Right ventricle myocardium inferior (tissue), 1 donor: ENCODE data around the gene DTNBP1. TPM values are rescaled to one million over a fixed set of nuclear protein-coding genes. Genes with fewer than 3 reads are reported as not detected.
"Not testable (repeated sequence)": the region's sequence is repeated elsewhere in the genome, so short reads cannot be mapped to it uniquely, and the experiment has no call there.

Experiments
- ATAC-seq: fragments of 200-7000 bp; cut with Tn5 transposase; one replicate; pipeline ENCODE4 v1.9.1; 2020; ENCODE audit warnings: mild to moderate bottlenecking, moderate library complexity
- DNase-seq: peaks from one replicate; pipeline ENCODE4 v3.0.0; 2021; ENCODE audit errors: missing footprints
- intact Hi-C: fragments of 100-400 bp; cut with DNase I; formaldehyde crosslinking; loops from one replicate; pipeline ENCODE4 v1.11.0; 2022
- total RNA-seq: library from RNA; stranded (reverse); fragmentation: NEBNext Ultra II Directional; extraction: Animal tissue kit (Norgen Biotek cat#: 25700); gene quantifications from one replicate; pipeline ENCODE4 v1.2.1, GENCODE V29; 2021
- donor health status: DM: no; HTN: yes; CAD: no; lungs with severe emphysema.

DTNBP1 gene
- total RNA-seq, 1 donor from 2014 or later, result 21.0 TPM

- DNase-seq (no peak), ATAC-seq (no peak)
- intact Hi-C loops, result no loop called here
Observed at GRCh38 chr6:15550546-15551123, 112.2 kb downstream of the DTNBP1 start.

GRCh38 chr6:15549371-15549770 lies 113.5 kb downstream of the DTNBP1 start:
- no peak for DNase-seq
- intact Hi-C loops, result no loop called here
- ATAC-seq, result no peak

DNA sequence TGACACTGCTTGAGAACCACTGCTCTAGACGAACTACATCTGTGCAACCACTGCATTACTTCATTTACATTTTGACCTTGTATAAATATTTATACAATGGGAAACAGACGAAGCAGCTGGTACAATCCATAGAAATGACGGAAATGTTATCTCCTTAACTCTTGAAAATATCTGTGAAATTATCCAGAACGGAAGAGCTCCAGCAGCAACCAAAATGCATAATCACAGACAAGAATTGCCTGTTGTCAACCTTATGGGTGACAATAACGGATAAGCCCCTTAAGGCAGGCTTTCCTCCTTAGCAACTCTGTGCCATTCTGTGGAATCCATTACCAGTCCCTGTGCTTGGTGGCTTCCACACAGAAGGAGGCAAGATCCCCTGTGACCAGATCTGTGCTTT lies 115.4 kb downstream of the DTNBP1 start:
- ATAC-seq, result no peak
- intact Hi-C loops, result no loop called here
- no peak for DNase-seq

DNA sequence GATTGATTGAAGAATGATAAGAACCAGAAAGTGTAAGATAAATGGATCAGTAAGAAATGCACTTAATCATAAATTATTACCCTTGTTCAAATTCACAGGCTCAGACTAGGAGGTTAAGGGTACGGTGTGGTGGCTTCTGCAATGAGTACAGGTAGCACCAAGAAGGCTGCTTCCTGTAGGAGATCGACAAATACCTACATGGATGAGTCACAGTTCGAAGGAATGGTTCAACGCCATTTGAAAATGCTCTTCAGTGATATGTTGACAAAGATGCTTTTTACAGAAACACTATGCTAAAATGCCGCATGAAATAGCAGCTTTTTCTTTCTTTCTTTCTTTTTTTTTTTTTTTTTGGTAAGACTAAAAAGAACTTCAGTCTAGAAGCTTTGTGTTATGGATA lies 116.2 kb downstream of the DTNBP1 start:
- no peak for ATAC-seq
- DNase-seq, result no peak
- intact Hi-C loops, result no loop called here

DNA sequence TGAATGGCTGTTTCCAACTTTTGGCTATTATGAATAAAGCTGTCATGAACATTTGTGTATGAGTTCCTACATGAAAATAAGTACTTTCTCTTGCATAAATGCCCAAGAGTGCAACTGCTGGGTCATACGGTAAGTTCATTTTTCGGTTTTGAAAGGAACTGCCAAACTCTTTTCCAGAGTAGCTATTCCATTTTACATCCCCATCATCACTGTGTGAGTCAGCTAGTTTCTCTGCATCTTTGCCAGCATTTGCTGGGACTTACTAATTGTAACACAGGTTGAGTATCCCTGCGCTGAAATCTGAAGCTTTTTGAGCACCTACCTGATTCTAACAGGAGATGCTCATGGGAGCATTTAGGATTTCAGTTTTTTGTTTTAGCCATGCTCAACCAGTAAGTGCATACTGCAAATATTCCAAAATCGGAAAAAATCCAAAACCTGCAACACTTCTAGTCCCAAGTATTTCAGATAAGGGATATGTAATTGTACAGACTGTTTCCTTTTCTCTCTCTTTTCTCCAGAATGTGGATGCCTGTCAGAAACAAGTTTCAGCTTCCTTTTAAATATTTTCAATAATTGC lies 118.4 kb downstream of the DTNBP1 start:
- ATAC-seq (no peak), DNase-seq (no peak)
- intact Hi-C loops, result no loop called here

- intact Hi-C loops, ATAC-seq, DNase-seq: not testable (repeated sequence)
Observed at GRCh38 chr6:15543332-15543917, 119.4 kb downstream of the DTNBP1 start.

DNA sequence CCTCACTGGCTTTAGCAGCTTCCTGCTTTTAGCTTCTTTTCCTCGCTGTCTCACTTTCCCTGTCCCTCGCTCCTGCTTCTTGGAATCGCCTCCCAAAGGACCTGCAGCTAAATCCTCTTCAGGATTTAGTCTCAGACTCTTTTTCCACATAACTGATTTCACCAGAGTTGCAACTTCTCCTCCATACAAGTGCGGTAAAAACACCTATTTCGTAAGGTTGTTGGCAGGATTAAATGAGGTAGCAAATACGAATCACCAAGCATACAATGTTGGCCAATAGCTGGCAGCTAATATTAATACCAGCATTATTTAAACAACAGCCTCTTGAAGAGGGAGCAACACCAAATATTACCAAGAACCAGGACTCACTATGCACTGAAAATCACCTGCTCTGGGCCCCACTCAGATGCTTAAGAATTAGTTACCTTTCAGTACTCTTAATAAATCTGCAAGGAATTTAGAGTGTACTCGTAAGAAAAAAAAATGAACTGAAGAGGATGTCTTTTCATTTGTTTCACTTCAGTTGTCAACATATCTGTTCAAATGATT lies 123.0 kb downstream of the DTNBP1 start:
- ATAC-seq (no peak), DNase-seq (no peak)
- intact Hi-C loops, result no loop called here

GRCh38 chr6:15538766-15539495 lies 123.9 kb downstream of the DTNBP1 start:
- ATAC-seq (no peak), DNase-seq (no peak)
- intact Hi-C loops, result no loop called here

GRCh38 chr6:15538106-15538505 lies 124.7 kb downstream of the DTNBP1 start:
- no peak for ATAC-seq
- no peak for DNase-seq
- intact Hi-C loops, result no loop called here

DNA sequence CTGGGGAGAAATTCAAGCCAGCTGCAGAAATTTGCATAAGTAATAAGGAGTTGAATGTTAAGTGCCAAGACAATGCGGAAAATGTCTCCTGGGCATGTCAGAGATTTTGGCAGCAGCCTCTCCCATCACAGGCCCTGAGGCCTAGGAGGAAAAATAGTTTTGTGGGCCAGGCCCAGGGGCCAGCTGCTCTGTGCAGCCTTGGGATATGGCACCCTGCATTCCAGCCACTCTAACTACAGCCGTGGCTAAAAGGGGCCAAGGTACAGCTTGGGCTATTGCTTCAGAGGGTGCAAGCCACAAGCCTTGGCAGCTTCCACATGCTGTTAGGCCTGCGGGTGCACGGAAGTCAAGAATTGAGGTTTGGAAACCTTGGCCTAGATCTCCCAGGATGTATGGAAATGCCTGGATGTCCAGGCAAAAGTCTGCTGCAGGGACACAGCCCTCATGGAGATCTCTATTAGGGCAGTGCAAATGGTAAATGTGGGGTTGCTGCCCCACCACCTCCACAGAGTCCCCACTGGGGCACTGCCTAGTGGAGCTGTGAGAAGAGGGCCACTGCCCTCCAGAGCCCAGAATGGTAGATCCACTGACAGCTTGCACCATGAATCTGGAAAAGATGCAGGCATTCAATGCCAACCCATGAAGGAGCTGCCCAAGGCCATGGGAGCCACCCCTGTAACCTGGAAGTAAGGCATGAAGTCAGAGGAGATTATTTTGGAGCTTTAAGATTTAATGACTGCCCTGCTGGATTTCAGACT lies 126.5 kb downstream of the DTNBP1 start:
- ATAC-seq, result peak; percentile 32
- DNase-seq, result no peak
- intact Hi-C loops, result no loop called here

DNA sequence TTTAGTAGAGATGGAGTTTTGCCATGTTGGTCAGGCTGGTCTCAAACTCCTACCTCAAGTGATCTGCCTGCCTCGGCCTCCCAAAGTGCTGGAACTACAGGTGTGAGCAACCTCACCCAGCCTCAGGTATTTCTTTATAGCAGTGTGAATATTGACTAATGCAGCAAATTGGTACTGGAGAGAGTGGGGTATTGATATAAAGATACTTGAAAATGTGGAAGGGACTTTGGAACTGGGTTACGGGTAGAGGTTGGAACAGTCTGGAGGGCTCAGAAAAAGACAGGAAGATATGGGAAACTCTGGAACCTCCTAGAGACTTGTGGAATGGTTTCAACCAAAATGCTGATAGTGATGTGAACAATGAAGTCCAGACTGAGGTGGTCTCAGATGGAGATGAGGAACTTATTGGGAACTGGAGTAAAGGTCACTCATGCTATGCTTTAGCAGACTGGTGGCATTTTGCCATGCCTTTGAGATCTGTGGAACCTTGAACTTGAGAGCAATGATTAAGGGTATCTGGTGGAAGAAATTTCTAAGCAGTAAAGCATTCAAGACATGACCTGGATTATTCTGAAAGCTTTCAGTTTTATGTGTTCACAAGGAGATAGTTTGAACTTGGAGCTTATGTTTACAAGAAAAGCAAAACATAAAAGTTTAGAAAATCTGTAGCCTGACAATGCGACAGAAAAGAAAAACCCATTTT lies 127.2 kb downstream of the DTNBP1 start:
- intact Hi-C loops, result no loop called here
- no peak for DNase-seq
- ATAC-seq, result no peak

GRCh38 chr6:15534974-15535373 lies 127.9 kb downstream of the DTNBP1 start:
- DNase-seq, result no peak
- intact Hi-C loops, result no loop called here
- no peak for ATAC-seq

DNA sequence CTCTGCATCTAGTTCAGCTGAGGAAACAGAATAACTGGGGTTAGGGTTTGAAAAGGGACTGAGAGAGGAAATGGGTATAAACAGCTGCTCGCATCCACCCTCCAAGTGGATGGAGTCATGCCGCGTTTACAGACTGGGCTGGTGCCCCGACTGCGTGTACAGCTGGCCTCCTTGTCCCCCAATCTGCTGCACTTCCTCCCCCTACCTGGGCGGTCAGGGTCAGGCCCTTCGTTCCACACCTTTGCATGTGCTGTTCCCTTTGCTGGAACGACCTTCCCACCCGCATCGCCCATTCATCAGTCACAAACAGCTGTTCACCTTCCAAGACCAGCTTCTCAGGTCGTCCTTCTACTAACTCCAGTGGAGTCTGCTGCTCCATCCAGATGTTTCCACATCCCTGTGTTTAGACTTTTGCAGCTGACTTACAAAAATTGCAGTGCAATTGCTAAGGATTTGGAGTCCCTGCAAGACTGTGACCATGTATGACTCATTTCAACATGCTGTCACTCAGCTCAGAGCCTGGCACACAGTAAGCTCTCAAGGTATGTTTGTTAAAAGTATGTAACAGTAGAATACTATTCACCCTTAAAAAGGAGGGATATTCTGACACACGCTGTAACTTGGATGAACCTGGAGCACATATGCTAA lies 129.3 kb downstream of the DTNBP1 start:
- intact Hi-C loops, result no loop called here
- no peak for ATAC-seq
- no peak for DNase-seq

DNA sequence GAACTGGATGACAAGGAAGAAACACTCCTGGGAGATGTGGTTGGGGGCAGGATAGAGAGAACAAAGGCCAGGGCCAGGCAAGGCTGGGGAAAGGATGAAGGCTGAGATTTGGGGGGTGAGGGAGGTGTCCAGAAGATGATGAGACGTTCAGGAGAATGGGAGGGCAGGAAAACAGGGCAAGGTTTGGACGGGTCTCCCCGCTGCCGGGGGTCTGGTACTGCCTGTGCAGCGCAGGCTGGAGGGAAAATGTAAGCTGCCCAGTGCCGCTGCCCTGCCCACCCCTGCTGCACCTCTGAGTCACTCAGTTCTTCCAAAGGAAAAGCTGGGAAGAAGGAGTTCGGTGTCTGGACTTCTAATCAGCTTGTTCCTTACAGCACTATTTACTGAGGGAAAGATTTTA lies 130.9 kb downstream of the DTNBP1 start:
- DNase-seq (no peak), ATAC-seq (no peak)
- intact Hi-C loops, result no loop called here

- intact Hi-C loops, result no loop called here
- ATAC-seq, result no peak
- DNase-seq, result no peak
Observed at GRCh38 chr6:15530411-15530810, 132.4 kb downstream of the DTNBP1 start.

GRCh38 chr6:15528870-15529269 lies 134.0 kb downstream of the DTNBP1 start:
- no peak for ATAC-seq
- DNase-seq, result no peak
- intact Hi-C loops, result no loop called here

- no peak for ATAC-seq
- intact Hi-C loops, result no loop called here
- no peak for DNase-seq
Observed at GRCh38 chr6:15527838-15528617, 134.8 kb downstream of the DTNBP1 start.
